B cell (primary cell): ENCODE data around the gene SH3RF3.

Experiments
- EZH2 ChIP-seq: IDR thresholded peaks from 2 replicates; pipeline ENCODE4 v1.6.1; 2012; ENCODE audit warnings: borderline replicate concordance, low read depth, mild to moderate bottlenecking, moderate library complexity, low read length; ENCODE audit not compliant: insufficient read depth, poor library complexity, severe bottlenecking
- TF ChIP-seq, protein P1 (sequence below): fragments of 200-600 bp; IDR thresholded peaks from one replicate; pipeline ENCODE4 v1.8.0; 2022; ENCODE audit warnings: antibody characterized with exemption, mild to moderate bottlenecking

DNA sequence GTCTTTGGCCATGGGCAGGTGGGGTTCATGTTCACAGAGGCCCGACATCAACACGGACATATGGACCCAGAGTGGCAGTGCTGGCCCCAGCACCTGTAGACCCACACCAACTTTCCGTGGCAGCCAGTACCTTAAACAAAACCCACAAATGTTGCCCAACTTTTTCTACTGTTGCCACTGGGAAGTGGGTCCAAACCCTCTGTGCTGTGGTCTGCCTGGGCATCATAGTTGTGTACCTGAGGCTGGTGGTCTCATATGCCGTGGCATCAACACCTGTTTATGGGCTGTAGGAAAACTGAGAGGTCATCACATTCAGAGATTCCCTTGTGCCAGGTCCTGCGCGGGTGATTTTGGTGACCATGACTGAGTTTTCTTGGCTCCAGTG, 79.9 kb downstream of the SH3RF3 start:
- TF ChIP-seq, protein P1, sequence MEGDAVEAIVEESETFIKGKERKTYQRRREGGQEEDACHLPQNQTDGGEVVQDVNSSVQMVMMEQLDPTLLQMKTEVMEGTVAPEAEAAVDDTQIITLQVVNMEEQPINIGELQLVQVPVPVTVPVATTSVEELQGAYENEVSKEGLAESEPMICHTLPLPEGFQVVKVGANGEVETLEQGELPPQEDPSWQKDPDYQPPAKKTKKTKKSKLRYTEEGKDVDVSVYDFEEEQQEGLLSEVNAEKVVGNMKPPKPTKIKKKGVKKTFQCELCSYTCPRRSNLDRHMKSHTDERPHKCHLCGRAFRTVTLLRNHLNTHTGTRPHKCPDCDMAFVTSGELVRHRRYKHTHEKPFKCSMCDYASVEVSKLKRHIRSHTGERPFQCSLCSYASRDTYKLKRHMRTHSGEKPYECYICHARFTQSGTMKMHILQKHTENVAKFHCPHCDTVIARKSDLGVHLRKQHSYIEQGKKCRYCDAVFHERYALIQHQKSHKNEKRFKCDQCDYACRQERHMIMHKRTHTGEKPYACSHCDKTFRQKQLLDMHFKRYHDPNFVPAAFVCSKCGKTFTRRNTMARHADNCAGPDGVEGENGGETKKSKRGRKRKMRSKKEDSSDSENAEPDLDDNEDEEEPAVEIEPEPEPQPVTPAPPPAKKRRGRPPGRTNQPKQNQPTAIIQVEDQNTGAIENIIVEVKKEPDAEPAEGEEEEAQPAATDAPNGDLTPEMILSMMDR = no peak
- no peak for TF ChIP-seq EZH2
